Measurements from ENCODE around the gene PNMA1.

Gene PNMA1

DNA sequence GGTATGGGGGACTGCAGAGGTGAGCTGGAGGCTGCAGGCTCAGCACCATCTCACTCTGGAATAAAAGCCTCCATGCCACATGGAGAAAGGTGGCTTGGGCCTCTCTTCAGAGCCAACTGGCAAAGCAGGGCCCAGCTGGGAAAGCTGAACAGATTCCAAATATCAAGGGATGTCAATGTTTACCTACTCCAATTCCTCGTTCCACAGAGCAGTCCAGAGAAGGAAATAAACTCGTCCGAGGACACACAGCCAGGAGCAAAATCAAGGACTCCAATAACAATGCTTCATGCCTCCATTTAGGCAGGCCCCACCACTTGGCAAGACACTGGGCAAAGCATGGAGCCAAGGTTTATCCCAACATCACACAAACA lies 36.3 kb upstream of the PNMA1 start:
- DNase-seq (ENCODE audit: low read depth): no peak

DNA sequence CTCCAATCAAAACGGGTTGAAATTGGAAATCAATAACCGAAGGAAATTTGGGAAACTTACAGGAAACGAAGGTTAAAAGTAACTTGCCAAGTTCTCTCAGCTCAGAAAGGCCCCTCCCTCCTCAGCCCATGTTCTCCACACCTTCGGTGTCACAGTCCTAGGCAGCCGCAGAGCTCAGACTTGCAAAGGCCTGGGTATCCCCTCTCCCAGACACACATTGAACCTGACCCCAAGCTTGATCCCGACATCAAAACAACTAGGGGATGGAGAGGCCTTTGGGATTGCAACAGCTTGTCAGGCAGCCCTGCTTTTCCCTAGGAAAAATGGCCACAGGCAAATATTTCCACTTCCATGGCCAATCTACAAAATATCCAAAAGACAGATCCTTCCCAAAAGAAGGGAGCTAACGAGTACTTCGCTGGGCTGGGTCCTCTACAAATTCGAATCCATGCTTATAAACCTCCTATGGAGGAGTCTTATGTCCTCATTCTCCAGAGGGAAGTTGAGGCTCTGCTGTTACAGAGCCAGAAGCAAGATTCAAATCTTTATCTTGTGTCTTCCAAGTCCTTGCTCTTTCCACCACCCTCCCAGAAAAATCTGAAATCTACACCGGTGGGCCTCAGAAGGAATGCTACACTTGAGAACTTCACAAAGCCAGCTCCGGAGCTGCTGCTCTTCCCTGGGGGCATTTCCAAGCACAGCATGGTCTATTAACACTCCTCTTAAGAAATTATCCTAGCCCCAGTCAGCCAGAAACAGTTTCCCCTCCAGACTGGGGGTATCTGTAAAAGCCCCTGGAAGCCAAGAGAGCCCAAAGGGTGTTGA lies 35.7 kb upstream of the PNMA1 start:
- no peak for DNase-seq (ENCODE audit: low read depth)

DNA sequence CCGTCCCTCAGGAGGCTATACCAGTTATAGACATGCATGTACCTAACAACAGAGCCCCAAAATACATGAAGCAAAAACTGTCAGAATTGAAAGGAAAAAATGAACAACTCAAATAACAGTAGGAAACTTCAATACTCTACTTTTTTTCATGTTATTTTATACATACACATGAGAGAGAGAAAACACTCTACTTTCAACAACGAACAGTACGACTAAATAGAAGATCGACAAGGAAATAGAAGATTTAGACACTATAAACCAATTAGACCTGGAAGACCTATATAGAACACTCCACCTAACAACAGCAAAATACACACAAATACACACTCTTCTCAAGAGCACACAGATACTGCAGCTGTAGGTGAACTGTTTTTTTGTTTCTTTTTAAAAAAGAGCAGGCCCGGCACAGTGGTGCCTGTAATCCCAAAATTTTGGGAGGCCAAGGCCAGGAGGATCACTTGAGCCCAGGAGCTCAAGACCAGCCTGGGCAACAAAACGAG lies 34.7 kb upstream of the PNMA1 start:
- DNase-seq (ENCODE audit: low read depth): no peak

DNA sequence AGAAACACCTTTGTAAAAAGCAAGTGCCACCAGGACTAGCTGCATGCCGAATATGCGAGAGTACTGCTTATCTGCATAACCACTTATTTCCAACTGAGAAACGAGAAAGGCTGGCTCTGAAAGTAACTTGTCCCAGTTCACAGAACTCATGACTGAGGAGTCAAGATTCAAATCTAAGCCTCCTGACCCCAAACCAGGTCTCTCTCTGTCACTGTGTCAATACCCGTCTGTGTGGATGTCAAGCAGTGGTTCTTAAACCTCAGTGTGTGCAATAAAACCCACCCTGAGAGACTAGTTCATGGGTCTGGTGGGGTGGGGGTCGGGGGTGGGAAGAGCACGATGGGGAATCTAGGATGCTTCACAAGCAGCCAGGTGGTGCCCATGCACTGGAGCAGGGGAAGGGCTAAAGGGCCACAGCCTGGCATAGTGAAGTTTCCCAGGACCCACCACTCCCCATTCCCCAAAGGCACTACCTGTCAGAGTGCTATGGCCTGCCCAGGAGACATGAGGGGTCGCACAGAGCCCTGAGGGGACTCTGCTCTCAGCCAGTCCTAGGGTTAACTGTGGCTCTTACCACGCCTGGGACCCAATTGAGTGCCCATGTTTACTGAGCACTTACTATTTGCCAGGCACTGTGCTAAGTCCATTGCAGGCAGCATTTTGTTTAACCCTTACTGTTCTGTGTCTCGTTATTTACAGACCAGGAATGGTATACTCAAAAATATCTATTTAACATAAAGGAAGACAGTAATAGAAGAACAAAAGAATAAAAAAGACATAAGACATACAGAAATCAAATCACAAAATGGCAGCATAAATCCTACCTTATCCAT lies 33.4 kb upstream of the PNMA1 start:
- no peak for DNase-seq (ENCODE audit: low read depth)

DNA sequence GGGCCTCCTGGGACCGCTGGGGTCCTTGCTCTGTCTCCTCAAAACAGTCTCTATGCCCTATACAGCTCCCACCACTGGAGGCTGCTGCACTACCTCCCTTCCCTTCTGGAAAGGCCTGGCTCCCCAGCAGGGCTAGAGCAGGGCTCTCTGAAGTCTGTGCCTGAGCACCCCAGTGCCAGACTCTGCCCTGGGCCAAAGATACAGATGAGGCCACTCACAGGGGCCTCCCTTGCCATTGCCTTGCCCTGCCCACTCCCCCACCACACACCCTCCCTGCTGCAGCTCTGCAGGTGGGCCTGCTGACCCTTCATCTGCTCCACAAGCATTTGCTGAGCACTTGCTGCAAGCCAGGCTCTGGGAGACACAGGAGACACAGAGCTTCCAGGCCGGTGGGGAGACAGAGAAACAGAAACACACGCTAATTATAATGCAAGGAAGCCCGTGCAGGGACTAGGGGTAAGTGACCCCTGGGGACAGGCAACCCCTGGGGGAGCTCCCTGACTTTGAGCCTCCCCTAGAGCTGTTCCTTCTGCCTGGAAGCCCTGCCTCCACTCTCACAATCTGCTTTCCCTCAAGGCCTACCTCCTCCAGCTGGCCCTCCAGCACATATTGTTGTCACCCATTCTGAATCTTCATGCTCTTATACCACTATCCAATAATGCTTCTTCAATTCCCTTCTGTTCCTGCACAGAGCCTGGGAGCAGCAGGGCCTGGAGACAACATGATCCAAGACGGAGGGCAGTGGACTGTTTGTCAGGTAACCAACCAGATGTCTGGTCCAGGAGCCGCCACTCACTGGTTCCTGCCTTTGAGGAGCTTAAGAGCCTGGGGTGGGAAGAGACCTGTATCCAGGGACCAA lies 32.6 kb upstream of the PNMA1 start:
- DNase-seq (ENCODE audit: low read depth): no peak

DNA sequence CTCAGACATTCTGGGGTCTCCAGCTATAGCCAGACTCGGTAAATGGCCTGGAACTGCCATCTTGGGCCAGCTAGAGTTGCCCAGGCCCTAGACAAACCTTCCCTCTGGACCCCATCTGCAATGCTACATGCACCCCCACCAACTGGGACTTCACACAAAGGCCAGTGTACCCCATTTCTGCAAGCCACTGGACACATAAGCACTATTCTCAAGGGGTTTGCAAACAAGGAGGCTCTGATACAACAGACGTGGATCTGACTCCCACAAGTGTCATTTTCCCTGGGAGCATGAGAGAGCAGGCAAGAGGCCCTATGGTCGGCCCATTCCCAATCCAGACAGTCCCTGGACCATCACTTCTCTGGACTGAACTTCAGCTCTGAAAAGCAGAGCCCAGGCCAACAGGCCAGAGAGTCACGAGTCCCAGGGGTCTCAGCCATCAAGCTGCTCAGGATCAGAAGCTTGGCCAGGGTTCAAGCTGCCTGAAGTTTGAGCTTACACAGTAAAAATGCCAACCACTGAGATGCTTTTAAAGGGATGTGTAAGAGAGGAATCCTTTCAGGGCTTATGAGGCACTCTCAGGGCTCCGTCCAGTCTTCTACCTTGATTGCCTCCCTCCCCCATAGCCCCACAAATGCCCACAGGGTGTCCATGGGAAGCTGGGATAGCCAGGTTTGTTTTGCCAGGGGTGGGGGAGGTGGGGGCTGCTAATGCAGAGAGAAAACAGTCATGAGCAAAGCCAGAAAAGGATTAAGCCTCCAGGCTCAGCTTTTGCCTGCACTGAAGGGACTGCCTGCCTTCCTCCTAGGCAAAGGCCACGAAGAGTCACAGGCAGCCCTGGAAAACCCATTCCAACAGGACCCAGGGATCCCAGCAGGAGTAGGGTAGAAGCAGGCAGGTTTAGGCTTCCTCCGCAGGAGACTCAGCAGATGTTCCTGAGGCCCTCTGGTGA lies 31.7 kb upstream of the PNMA1 start:
- no peak for DNase-seq (ENCODE audit: low read depth)

DNA sequence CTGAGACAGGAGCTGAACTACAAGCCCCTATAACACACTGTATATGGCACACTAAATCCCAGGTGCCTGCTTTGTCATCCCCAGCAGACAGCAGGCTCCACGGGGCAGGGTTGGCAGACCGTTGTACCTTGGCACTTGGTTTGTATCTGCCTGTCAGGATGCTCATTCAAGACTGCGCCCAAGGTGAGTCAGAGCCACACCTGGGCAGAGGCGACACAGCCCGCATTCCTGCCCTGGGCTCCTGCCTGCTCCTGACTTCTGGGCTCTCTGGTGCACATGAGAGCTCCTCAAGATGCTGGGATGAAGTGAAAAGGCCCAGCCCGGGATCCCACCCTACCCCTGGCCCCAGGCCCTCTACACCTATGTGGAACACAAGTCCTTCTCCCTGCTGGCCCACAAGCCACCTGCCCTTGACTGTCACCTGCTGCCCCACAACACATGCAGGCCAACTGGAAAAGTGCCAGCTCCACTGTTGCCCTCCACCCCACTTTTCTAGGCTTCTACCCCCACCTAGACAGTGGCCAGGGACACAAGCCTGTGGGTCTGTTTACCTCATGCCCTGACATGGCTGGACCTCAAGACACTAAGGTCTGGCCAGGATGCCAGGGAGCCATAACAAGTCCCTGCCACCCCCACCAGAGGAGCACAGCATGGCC lies 30.8 kb upstream of the PNMA1 start:
- DNase-seq (ENCODE audit: low read depth): no peak

DNA sequence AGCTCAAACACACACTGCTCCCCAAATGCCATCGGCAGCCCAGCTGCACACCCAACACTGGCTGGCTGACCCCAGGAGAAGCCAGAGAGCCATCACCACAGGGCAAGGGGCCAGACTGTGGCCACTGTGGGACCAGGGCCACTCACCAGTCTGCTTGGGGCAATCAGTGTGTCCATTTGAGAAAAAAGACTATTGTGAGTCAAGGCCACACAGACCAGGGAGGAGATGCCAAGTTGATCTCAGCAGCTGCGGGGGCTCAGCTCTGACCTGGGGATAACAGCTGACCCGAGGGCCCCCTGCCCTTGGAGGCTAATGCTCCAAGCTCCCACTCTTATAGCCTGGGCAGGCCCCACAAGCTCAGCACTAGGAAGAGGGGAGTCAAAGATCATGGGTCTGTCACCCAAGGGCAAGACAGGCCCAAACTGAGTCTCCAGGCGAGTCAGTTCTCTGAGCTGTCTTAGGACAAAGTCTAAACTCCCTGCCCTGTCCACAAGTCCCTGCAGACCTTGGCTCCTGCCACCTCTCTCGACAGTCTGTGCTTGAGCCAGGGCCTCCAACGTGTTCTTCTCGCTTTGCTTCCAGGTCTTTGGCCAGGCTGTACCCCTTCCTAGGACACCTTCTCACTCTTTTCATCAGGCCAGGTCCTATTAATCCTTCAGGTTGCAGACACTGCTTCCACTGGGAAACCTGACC lies 30.1 kb upstream of the PNMA1 start:
- DNase-seq (ENCODE audit: low read depth): no peak

DNA sequence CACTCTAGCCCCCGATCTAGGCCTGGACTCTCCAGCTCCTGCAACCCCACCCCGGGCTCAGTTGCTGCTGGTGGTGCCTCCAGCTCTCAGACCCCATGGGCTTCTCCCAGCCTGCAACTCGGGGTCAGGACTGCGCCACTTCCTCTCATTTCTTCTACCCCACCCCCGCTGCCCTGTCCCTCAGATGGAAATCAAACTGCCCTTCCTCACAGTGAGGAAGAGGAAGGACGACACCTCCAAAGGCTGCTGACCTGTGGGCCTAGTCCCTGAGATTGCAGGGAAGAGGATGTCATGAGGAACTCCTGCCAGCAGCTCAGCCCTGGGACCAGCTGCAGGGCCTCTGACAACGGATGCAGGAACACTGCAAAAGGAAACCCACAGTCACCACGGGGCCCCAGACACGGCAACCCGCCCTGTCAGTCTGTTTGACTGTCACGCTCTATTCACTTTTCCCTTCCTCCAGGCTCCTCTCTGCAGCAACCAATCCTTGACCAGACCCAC lies 29.3 kb upstream of the PNMA1 start:
- peak; percentile 53 for DNase-seq (ENCODE audit: low read depth)

DNA sequence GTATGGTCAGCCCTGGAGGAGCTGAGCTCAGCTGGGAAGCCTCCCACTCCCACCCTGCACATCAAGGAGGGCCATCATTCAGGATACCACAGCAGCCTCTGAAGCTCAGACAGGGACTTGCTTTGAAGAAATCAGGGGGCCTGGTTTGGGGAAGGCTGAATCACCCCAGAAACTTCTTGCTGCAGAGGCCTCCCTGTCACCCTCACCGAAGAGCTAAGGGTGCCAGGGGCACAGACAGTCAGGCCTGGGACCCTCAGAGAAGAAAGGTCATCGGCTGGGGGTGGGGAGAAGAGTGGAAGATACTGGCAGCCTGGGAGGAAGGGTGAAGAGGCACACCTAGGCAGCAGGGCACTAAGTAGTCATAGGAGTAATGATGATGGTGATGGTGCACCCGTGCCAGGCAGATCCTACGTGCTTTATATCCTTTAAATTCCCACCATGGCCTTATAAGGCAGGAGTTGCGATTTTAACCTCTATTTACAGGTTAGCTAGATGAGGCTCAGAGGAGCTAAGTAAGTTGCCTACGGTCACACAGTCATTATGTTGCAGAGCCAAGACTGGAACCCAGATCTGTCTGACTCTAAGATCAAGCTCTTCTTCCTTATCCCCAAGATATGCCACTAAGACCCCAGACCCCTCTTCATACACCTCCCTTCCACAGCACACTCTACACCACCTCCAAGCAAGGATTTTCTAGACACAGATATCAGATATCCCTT lies 28.5 kb upstream of the PNMA1 start:
- no peak for DNase-seq (ENCODE audit: low read depth)

DNA sequence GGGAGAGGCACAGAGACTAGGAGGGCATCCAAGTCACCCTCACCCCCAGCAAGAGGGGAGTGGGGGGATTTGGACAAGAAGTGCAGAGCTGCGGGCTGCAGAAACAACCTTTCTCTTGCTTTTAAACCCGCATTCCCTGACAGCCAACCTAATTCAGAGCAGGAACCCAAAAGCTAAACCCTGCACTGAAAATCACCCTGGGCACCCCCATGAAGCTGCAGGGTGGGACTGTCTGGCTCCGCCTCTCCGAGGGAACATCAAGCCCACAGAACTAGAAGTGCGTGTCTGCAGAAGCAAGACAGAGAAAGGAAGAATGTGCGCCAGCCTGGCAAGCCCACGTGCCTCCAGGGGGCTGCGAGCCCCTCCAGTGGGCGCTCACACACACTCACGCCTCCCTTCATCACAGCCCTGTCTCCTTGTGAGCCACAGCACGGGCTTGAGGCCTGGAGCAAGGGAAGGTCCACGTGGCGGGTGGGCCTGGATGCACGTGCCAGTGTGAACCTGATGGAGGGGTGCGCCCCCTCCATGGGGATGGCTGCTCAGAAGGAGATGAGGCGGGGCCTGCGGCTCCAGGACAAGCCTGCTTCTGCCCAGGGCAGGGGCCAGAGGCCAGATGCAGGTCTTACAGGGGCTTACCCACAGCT lies 27.8 kb upstream of the PNMA1 start:
- no peak for DNase-seq (ENCODE audit: low read depth)

DNA sequence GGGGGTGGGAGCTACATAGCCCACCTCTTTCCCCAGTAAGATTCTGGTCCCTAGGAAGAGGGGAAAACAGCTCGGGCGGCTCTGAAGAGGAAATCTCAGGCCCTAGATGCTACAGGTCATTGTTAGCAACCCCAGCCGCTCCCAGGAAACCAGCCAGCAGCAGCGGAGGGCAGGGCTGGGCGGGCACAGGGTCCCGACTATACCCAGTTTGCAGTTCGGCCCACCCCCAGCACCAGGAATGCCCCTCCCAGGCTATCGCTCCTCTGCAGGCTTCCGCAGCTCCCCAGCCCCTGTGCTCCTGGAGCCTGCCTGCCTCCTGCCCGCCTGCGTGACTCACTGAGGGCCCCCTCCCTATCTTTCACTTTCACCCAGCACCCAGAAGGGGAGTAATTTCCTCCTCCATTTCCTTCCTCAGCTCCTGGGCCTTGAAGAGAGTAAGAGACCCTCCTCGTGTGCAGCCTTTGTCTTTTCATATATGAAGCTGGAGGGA lies 27.2 kb upstream of the PNMA1 start:
- DNase-seq (ENCODE audit: low read depth): peak; percentile 52

DNA sequence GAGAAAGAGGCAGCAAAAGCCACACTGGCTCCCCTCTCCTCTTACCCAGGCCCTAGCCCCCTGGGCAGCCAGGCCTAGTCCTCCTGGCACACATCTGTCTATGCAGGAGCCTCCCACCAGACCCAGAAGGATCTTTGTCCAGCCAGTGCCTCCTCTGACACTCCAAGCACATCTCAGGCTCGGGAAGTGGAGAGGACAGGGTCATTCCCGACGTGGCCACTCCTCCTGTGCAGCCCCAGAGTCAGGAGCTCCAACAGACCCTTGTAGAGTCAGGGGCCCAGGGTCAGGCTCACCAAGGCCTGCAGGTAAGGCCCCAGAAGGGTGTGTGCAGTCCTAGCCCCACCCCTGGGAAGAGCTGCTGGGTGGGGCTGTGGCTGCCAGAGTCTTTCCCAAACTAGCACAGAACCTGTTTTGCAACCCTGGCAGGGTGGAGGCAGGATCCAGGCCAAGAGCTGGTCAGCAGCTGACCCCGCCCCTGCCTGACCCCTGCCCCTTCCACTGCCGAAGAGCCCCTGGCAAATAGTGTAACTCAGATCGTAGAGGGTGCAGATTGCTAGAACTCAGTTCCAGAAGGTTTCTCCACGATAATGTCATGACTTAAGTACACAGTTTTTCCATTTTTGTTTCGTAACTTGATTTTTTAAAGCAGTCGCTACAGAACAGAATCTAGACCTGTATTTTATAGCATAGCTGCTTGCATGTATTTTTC lies 26.6 kb upstream of the PNMA1 start:
- no peak for DNase-seq (ENCODE audit: low read depth)

DNA sequence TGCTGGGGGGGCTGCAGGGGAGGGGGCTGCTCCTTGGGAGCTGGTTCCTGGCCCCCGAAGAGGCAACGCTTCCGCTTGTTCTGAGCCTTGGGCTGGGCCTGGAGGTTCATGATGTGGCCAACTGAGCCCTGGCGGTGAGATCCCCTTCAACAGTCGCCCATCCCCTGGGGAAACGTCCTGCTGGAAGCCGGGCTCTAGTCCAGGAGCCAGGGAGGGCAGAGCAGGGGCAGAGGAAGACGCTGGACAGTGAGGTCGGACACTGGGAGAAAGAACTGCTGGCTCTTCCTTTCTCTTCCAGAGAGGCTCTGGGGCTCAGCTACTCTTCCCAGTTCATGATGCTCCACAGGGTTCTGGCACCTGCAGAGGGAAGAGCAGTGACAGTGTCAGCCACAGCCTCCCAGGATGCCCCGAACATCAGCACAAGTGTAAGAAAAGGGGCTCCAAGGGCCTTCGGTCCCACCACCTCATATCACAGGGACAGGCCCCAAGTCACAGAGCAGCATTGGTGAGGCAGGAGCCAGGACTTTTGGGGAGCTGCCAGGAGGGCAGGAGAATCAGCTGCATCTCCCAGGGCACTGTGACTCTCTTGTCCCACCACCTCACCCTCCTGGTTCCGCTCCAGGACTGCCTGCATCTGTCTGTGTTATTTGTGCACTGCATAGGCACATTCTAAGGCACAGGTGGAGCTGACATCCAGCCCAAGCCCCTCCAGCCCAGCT lies 25.9 kb upstream of the PNMA1 start:
- no peak for DNase-seq (ENCODE audit: low read depth)

DNA sequence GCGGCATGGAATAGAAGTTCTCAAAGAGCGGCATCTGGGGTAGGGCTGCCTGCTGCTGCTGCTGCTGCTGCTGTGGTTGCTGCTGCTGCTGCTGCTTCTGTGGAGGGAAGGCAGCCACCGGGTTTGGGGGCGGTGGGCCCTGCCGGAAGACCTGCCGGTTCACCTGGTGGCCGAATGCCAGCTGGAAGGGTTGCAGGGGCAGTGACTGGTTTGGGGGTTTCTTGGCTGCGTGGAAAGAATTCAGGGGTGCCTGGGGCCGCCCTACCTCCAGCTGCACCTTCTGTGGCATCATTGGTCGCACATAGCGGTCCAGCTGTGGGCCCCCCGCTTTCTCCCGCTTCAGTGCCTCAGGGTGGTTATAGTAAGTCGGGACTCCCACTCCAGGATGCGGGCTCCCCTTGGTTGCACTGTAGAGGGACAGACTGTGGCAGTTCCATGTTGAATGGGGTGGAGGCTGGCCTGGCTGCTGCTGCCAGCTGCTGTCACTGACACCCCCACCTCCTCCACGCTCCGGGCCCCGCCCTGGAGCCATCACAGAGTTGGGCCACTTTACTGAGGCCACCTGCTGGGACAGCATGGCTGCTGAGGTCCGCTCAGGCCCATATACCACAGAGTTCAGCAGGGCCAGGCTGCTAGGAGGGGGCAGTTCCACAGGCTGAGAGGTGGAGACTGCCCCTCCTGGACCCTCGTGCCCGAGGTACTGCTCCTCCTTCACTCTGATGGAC lies 25.2 kb upstream of the PNMA1 start:
- no peak for DNase-seq (ENCODE audit: low read depth)

DNA sequence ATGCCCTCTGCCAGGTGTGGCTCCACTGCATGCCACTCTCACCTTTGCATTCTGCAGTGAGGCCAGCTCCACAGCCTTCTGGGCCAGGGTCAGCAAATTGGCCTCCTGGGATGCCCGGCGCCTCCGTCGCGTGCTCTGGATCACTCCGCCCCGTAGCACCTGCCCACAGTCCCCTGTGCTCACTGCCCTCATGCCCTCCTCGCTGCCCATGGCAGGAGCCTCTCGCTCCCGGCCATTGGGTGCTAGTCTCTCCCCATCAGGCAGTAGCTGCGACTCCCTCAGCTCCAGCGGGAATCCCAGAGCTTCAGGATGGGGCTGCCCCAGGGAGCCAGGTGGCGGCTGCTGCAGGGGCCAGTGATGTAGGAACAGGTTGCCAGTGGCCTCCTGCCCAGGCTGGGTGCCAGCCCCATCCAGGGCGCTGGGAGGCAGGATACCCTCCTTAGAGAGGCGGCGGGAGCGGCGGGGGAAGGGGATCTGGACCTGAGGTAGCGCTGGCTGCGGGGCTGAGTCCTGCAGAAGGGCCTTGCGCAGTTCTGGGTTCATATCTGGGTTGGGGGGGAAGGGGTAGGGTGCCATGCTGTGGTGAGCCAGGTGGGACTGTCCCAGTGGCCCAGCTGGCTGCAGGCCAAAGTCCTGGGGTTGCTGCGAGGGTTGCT lies 24.5 kb upstream of the PNMA1 start:
- DNase-seq (ENCODE audit: low read depth): no peak
